Liver (tissue), 9 donors: Measurements from ENCODE around the gene PCBP2. TPM values are rescaled to one million over a fixed set of nuclear protein-coding genes. Genes with fewer than 3 reads are reported as not detected.

ENCODE experiments used
- DNase-seq: peaks from one replicate; pipeline ENCODE4 v3.0.0-alpha.2; 2017; ENCODE audit warnings: low spot score
- H3K27ac ChIP-seq, 2 donors: one replicate each; pipeline ENCODE4 v1.7.0; 2013; ENCODE audit warnings: inconsistent platforms in 2 of 2, low read length in 2 of 2, control low read depth in 1 of 2, low read depth in 1 of 2, mild to moderate bottlenecking in 1 of 2
- H3K27me3 ChIP-seq, 4 donors: one replicate each; pipeline versions ENCODE4 v1.6.1 to v1.7.0; 2013; ENCODE audit warnings: low read length in 3 of 4, inconsistent platforms in 1 of 4, mild to moderate bottlenecking in 1 of 4, moderate library complexity in 1 of 4; ENCODE audit not compliant: control insufficient read depth in 4 of 4, insufficient read depth in 4 of 4
- H3K36me3 ChIP-seq, 4 donors: one replicate each; pipeline versions ENCODE4 v1.6.1 to v1.7.0; 2013; ENCODE audit warnings: low read length in 3 of 4, mild to moderate bottlenecking in 3 of 4, low read depth in 1 of 4, moderate library complexity in 1 of 4; ENCODE audit not compliant: control insufficient read depth in 4 of 4, insufficient read depth in 3 of 4
- H3K4me1 ChIP-seq, 4 donors: one replicate each; pipeline versions ENCODE4 v1.6.1 to v1.7.0; 2013; ENCODE audit warnings: low read length in 3 of 4, mild to moderate bottlenecking in 3 of 4, moderate library complexity in 1 of 4; ENCODE audit not compliant: control insufficient read depth in 4 of 4, insufficient read depth in 4 of 4
- H3K4me3 ChIP-seq, 3 donors: one replicate each; pipeline versions ENCODE4 v1.6.1 to v1.7.0; 2013; ENCODE audit warnings: low read length in 3 of 3, control low read depth in 1 of 3, low read depth in 1 of 3, mild to moderate bottlenecking in 1 of 3
- H3K9ac ChIP-seq, 2 donors: one replicate each; pipeline ENCODE4 v1.7.0; 2013; ENCODE audit warnings: low read length in 2 of 2, mild to moderate bottlenecking in 2 of 2, moderate library complexity in 2 of 2, control low read depth in 1 of 2, low read depth in 1 of 2
- H3K9me3 ChIP-seq, 4 donors: one replicate each; pipeline versions ENCODE4 v1.6.1 to v1.7.0; 2013; ENCODE audit warnings: low read length in 3 of 4; ENCODE audit not compliant: control insufficient read depth in 4 of 4
- CTCF ChIP-seq: fragments of 150-350 bp; IDR thresholded peaks from 2 replicates; pipeline ENCODE4 v1.5.1; 2017; ENCODE audit warnings: improper control_type of control experiment, low read depth, low read length; ENCODE audit not compliant: missing input control
- EGR1 ChIP-seq, 2 donors: IDR thresholded peaks; 2 replicates each; pipeline ENCODE4 v1.6.1; 2016 to 2018; ENCODE audit warnings: antibody characterized with exemption in 2 of 2, low read depth in 2 of 2
- FOXA1 ChIP-seq: IDR thresholded peaks from 2 replicates; pipeline ENCODE4 v1.6.1; 2016; ENCODE audit warnings: antibody characterized with exemption
- FOXA2 ChIP-seq: IDR thresholded peaks from 2 replicates; pipeline ENCODE4 v1.6.1; 2016; ENCODE audit warnings: antibody characterized with exemption
- GABPA ChIP-seq, 2 donors: IDR thresholded peaks in 1 of 2; conservative IDR thresholded peaks in 1 of 2; 2 replicates each; pipeline ENCODE4 v1.6.1; 2016; ENCODE audit warnings: antibody characterized with exemption in 2 of 2, mild to moderate bottlenecking in 1 of 2, moderate library complexity in 1 of 2
- HNF4A ChIP-seq, 2 donors: conservative IDR thresholded peaks; 2 replicates each; pipeline ENCODE4 v1.6.1; 2016; ENCODE audit warnings: antibody characterized with exemption in 2 of 2, mild to moderate bottlenecking in 2 of 2
- HNF4G ChIP-seq: IDR thresholded peaks from 2 replicates; pipeline ENCODE4 v1.6.1; 2016; ENCODE audit warnings: antibody characterized with exemption
- NR2F2 ChIP-seq: IDR thresholded peaks from 2 replicates; pipeline ENCODE4 v1.6.1; 2016; ENCODE audit warnings: antibody characterized with exemption
- RAD21 ChIP-seq, 2 donors: IDR thresholded peaks; 2 replicates each; pipeline ENCODE4 v1.6.1; 2016; ENCODE audit warnings: antibody characterized with exemption in 2 of 2, mild to moderate bottlenecking in 2 of 2
- RXRA ChIP-seq, 2 donors: IDR thresholded peaks; 2 replicates each; pipeline ENCODE4 v1.6.1; 2017 to 2018; ENCODE audit warnings: antibody characterized with exemption in 2 of 2, mild to moderate bottlenecking in 1 of 2
- TAF1 ChIP-seq: conservative IDR thresholded peaks from 2 replicates; pipeline ENCODE4 v1.6.1; 2016; ENCODE audit warnings: antibody characterized with exemption, mild to moderate bottlenecking
- YY1 ChIP-seq: IDR thresholded peaks from 2 replicates; pipeline ENCODE4 v1.6.1; 2016; ENCODE audit warnings: antibody characterized with exemption, mild to moderate bottlenecking
- ZBTB33 ChIP-seq: IDR thresholded peaks from 2 replicates; pipeline ENCODE4 v1.6.1; 2016; ENCODE audit warnings: antibody characterized with exemption
- WGBS: extraction: QIAGEN DNeasy Blood & Tissue Kit; methylation state at CpG from one replicate; pipeline ENCODE4 v1.1.7; 2013; 5-methylcytosine and 5-hydroxymethylcytosine counted together
- polyA plus RNA-seq, 2 donors: library from polyadenylated mRNA; stranded (reverse) in 1 of 2; unstranded in 1 of 2; fragments of 200-250 nt in 1 of 2; fragments of >200 nt in 1 of 2; fragmentation: Nextera tagmentation in 1 of 2; extraction: Ambion mirVana in 1 of 2; gene quantifications; one replicate each; pipeline versions ENCODE4 v1.2.1 to v1.2.3, GENCODE V29; 2013 to 2015
- total RNA-seq, 2 donors: library from RNA; depleted of rRNA; stranded (reverse); fragments of >200 nt; gene quantifications; one replicate each; pipeline ENCODE4 v1.2.3, GENCODE V29; 2014
- TF ChIP-seq, protein P1 (sequence below): IDR thresholded peaks from 2 replicates; pipeline ENCODE4 v1.6.1; 2016; ENCODE audit warnings: antibody characterized with exemption, mild to moderate bottlenecking
- donor health status: healthy.
- donor health status: healthy.
- donor health status: healthy.
- donor health status: healthy.
- donor health status: healthy.

The PCBP2 gene
- total and polyA plus RNA-seq, 4 donors = 130 to 377 (median 223) TPM

- Histone ChIP-seq H3K27me3 (no peaks in the 10 kb centered on the region), H3K27ac (peak overlapping the region; percentile 23 to 99), H3K36me3 (peaks cover 0 to 19% (median 6%) of the 10 kb centered on the region in 4 donors), H3K4me3 (no peak overlapping the region), H3K4me1 (peaks cover 5 to 30% (median 21%) of the 10 kb centered on the region in 4 donors), H3K9ac (peak overlapping the region in 1 of 2 donors; percentile 12), H3K9me3 (no peaks in the 10 kb centered on the region)
- 83% methylated on average over 10 of the region's 10 CpGs for WGBS
- TF ChIP-seq NR2F2 = peak; percentile 3
- TF ChIP-seq, protein P1, sequence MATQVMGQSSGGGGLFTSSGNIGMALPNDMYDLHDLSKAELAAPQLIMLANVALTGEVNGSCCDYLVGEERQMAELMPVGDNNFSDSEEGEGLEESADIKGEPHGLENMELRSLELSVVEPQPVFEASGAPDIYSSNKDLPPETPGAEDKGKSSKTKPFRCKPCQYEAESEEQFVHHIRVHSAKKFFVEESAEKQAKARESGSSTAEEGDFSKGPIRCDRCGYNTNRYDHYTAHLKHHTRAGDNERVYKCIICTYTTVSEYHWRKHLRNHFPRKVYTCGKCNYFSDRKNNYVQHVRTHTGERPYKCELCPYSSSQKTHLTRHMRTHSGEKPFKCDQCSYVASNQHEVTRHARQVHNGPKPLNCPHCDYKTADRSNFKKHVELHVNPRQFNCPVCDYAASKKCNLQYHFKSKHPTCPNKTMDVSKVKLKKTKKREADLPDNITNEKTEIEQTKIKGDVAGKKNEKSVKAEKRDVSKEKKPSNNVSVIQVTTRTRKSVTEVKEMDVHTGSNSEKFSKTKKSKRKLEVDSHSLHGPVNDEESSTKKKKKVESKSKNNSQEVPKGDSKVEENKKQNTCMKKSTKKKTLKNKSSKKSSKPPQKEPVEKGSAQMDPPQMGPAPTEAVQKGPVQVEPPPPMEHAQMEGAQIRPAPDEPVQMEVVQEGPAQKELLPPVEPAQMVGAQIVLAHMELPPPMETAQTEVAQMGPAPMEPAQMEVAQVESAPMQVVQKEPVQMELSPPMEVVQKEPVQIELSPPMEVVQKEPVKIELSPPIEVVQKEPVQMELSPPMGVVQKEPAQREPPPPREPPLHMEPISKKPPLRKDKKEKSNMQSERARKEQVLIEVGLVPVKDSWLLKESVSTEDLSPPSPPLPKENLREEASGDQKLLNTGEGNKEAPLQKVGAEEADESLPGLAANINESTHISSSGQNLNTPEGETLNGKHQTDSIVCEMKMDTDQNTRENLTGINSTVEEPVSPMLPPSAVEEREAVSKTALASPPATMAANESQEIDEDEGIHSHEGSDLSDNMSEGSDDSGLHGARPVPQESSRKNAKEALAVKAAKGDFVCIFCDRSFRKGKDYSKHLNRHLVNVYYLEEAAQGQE = no peak
- no peak for DNase-seq
Observed at GRCh38 chr12:53502983-53503728, 51.3 kb downstream of the PCBP2 start.

DNA sequence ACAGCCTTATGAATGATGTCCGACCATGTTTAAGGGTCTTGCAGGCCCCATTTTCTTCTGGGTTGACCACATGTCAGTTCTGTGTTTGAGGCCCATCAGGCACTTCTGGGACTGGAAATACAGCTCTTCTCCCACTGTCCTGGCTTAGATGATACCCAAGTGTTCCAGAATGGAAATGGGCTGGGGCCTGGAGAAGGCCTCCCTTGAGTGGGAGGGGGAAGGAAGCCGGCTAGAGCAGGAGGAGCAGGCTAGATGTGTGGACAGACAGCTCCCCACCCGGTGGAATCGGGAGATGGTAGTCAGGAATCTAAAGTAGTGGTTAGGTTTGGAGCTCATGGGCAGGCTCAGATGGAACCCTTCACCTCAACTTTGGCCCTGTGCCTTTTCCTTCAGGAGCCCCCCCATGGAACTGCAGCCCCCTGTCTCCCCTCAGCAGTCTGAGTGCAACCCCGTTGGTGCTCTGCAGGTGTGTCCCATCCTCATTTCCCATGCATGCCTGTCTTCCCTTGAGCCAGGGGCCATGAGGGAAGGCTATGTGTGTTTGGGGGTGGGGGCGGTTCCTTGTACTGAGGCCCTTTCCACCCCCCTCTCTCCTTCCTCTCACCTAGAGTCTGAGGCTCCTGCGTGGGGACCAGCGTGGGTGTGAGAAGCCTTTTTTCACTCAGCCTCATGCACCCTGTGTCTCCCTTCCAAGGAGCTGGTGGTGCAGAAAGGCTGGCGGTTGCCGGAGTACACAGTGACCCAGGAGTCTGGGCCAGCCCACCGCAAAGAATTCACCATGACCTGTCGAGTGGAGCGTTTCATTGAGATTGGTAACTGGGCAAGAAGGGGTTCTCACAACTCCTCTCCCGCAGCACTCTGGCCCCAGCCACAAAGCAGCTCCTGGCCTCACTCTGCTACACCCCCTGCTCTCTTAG is 52.4 kb downstream of the PCBP2 start:
- 87% methylated on average over 14 of the region's 14 CpGs for WGBS
- no peaks in the 10 kb centered on the region for H3K27me3 ChIP-seq
- no peak for DNase-seq
- TF ChIP-seq HNF4G (no peak), YY1 (no peak), TAF1 (no peak), GABPA (IDR thresholded peaks at IDR 0.05 in 1 of 2, conservative IDR thresholded peaks at IDR 0.05 in 1 of 2) (no peak), CTCF (no peak), RXRA (IDR thresholded peaks at IDR 0.05) (no peak), NR2F2 (no peak), EGR1 (IDR thresholded peaks at IDR 0.05; ENCODE audit: low read depth in 2 of 2) (no peak), RAD21 (IDR thresholded peaks at IDR 0.05) (no peak), FOXA1 (no peak), ZBTB33 (no peak), FOXA2 (no peak), HNF4A (conservative IDR thresholded peaks at IDR 0.05) (no peak)
- TF ChIP-seq, protein P1 = no peak
- H3K27ac ChIP-seq = no peak overlapping the region
- H3K4me1 ChIP-seq = peaks cover 5 to 25% (median 22%) of the 10 kb centered on the region in 4 donors
- H3K9me3 ChIP-seq = no peaks in the 10 kb centered on the region
- H3K4me3 ChIP-seq = no peak overlapping the region
- no peak overlapping the region for H3K9ac ChIP-seq
- H3K36me3 ChIP-seq = peaks cover 0 to 19% (median 6%) of the 10 kb centered on the region in 4 donors
